ENCODE data around the gene CSNK1D.

The CSNK1D gene

GRCh38 chr17:82226809-82227628 is 46.5 kb downstream of the CSNK1D start:
- DNase-seq = no peak

GRCh38 chr17:82226146-82226808 is 47.2 kb downstream of the CSNK1D start:
- no peak for DNase-seq

- DNase-seq = no peak
These were observed 48.0 kb downstream of the CSNK1D start for GRCh38 chr17:82225368-82226029.

- no peak for DNase-seq
These were observed 48.8 kb downstream of the CSNK1D start for GRCh38 chr17:82224666-82225065.

DNA sequence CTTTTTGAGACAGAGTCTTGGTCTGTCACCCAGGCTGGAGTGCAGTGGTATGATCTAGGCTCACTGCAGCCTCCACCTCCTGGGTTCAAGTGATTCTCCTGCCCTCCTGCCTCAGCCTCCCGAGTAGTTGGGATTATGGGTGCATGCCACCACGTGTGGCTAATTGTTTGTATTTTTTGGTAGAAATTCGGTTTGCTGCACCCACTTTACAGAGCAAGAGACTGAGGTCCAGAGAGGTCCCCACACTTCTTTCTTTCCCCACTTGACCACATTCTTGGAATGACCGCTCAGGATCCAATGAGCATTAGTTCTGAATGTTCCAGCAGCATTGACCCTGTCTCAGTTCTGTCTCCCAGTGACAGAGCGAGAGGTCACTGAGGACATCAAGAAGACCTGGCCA is 50.0 kb downstream of the CSNK1D start:
- DNase-seq = no peak

DNA sequence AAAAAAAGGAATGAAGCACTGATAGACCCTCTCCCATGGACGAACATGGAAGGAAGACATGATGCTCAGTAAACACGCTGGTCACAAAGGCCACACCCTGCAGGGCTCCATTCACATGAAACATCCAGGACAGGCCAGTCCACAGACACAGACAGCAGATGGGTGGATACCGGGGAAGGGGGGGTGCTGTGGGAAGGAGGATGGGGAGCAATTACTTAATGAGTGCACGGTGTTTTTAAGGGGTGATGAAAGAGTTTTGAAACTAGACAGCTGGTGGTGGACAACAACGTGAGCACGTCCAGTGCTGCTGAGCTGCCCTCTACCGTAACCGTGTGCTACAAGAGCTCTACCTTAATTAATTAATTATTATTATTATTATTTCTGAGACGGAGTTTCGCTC is 50.7 kb downstream of the CSNK1D start:
- no peak for DNase-seq

DNA sequence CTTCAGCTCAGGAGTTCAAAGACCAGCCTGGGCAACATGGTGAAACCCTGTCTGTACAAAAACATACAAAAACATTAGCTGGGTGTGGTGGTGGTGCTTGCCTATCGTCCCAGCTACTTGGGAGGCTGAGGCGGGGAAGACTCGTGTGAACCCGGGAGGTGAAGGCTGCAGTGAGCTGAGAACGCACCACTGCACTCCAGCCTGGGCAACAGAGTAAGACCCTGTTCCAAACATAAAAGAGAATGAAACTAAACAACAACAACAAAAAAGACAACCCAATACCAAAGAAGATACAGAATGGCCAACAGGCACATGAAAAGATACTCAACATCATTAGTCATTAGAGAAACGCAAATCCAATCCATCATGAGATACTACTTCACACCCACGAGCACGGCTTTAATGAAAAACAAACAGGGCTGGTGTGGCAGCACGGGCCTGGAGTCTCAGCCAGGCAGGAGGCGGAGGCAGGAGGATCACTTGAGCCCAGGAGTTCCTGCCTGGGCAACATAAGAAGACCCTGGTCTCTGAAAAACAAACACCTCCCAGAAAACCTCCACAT is 52.1 kb downstream of the CSNK1D start:
- DNase-seq = no peak

- no peak for DNase-seq
These were observed 53.5 kb downstream of the CSNK1D start for GRCh38 chr17:82219753-82220709.

DNA sequence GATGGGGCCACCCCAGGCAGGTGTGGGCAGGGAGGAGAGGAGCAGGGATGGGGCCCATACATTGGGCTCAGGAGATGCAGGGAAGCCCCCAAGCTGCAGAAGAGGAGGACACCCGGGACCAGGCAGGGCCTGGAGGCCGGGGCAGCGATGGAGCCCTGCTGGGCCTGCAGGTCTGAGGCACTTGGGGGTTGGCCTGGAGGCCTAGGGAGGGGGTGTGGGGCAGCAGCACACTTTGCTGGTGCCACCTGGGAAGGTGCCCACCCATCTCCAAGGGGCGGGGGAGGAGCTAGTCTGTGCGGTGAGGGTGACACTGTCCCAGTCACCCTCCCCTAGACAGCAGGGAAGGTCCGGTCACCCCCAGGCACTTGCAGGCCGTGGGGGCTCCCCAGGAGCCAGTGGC is 54.4 kb downstream of the CSNK1D start:
- no peak for DNase-seq

DNA sequence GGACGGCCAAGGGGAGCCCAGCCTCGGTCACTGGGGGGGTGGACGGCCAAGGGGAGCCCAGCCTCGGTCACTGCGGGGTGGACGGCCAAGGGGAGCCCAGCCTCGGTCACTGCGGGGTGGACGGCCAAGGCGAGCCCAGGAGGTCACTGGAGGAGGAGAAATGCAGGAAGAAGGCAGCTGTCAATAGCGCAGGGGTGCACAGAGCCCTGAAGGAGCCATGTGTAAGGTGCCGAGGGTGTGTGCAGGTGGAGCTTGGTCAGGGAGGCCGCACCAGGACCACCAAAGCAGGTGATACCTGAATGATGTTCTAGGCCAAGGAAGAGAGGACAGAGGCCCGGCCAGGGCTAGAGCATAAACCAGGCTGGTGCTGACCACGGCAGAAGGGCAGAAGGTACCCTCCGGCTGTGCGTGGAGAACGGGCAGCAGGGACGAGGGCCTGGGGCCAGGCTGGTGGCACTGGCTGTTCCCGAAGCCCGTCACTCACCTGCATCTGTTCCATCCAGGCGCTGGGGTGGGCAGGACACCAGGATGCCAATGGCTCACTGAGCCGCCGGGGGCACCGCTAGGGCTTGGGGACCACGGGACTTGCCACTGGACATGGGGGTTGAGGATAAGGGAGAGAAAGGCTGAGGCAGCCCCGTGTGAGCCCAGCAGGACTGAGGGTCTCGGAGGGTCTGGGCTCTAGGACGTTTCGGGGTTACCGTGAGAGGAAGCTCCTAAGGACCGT is 55.0 kb downstream of the CSNK1D start:
- no peak for DNase-seq

DNA sequence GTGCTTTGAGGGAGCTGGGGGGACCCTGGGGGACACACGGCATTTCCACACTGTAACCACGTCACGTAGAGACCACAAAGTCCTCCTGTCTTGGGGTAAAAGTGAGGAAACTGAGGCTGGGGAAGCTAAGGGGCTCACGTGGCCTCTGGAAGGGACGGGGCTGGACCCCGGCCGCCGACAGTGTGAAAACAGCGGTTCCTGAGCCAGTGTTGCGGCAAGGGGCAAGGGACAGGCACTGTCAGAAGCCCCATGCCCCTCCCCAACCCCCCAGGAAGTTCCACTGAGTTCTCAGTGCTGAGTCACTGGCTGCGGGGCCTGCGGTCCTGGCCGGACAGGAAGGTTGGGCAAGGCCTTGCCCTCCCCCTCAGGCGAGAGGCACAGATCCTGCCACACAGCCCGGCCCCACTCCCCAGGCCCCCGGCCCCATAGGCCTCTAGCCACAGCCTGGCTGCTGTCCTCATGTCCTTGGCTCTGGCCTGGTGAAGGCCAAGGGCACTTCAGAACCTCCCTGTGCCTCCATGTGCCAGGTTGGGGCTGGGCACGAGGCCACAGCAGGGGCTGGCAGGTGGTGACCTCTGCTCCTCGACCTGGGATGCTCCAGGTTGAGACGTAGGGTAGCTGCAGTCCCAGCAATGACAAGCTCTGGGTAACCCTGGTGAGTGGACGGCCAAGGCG is 55.8 kb downstream of the CSNK1D start:
- DNase-seq = no peak

GRCh38 chr17:82217120-82217529 is 56.4 kb downstream of the CSNK1D start:
- DNase-seq = no peak

DNA sequence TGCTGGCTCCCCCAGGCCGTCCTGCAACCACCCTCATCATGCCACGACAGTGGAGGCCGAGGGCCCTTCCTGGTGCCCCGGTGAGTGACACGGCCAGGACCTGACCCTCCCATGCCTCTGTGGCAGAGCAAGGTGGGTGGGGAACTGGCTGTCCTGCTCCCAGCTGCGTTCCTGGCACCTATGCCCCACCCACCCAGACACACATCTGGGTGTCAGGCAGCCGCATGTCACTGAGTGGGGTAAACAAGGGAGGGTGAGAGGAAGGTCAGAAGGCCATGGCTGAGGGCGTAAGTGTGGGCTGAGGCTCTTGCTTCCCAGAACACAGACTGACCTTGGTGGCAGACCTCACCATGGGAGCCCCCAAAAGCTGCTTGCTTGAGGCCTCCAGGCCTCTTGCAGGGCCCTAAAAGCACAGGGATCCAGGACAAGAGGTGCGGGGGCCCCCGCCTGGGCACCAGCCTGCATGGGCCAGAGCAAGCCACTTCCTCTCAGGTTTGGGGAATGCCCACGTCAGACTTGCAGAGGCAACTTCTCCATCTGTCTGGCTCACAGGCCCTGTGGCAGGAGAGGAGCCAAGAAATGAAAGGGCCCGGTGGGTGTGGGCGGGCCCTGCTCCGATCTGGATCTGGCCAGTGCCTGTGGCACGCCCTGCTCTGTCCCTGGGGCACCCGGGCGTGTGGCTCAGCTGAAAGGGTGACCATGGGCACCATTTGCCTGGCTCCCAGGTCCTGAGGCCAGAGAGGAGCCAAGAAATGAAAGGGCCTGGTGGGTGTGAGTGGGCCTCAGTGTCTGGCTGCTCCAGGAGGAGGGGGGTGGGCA is 57.0 kb downstream of the CSNK1D start:
- no peak for DNase-seq

GRCh38 chr17:82215972-82216300 is 57.6 kb downstream of the CSNK1D start:
- DNase-seq = no peak

DNA sequence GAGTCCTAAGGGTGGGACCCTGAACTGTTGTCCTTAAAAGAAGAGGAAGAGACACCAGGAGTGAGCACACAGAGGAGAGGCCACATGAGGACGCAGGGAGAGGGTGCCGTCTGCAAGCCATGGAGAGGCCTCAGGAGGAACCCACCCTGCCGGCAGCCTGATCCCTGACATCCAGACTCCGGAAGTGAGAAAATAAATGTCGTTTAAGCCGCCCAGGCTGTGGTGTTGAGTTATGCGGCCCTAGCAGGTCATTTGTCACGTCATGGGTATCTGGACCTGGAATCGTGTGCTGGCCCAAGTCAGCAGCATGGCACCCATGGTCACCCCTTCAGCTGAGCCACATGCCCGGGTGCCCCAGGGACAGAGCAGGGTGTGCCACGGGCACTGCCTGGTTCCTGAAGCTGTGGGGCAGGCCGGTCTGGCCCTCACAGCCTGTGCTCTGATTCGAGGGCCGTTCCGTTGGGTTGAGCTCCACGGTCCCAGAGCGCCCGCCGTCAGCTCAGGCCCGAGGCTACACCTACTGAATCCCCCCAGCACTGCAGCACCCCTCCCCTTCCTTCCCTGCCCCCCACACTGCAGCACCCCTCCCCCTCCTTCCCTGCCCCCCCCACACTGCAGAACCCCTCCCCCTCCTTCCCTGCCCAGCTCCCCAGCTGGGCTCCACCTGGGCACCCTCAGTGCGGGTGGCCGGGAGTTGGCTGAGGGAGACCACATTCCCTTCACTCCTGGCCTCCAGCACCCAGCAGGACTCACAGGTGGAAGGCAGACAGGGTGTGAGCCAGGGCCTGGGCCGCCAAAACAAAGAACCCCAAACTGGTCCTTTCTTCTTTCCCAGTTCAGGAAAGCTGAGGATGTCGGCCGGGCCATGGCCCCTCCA is 58.2 kb downstream of the CSNK1D start:
- no peak for DNase-seq

DNA sequence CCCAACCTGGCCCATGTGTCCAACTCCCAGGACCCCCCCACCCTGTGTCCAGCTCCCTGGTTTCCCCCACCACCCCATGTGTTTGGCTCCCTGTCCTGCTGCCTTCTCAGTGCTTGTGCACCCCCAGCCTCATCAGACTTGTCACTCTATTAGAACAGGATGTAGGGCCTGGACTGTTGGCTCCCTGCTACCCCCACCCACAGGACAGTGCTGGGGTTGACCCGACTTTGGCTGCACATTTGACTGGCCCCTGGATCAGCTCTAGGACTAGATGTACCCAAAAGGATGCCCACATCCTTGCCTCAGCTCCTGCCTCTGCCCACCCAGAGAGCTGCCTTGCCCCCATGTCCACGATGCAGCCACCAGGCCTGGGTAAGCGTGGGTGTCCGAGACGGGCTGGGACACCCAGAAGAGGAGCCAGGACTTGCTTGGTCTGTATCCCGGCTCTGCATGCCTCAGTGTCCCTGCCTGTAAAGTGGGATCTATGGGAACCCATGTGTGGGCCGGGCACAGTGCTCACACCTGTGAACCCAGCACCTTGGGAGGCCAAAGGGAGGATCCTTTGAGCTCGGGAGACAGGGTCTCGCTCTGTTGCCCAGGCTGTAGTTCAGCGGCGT is 59.4 kb downstream of the CSNK1D start:
- DNase-seq = no peak

- DNase-seq = no peak
These were observed 60.1 kb downstream of the CSNK1D start for GRCh38 chr17:82213251-82214011.

Data from DMS153 (cell line).